ENCODE results near the gene RIC1. TPM values are rescaled to one million over a fixed set of nuclear protein-coding genes. Genes with fewer than 3 reads are reported as not detected.

RIC1 gene
- total and polyA plus RNA-seq, 9 of the 15 experiments (the other 6 are each of a cell fraction or from before 2014, with no cell fraction given) = 3.2 to 25.8 (median 15.0) TPM

- FAIRE-seq = no peak
- Histone ChIP-seq H3K27ac (ENCODE audit: extremely low read depth, low read depth, low read length) (no peak overlapping the region), H3K27me3 (ENCODE audit: control insufficient read depth in 2 of 2, insufficient read depth in 2 of 2, low read length in 2 of 2) (no peaks in the 10 kb centered on the region), H3K79me2 (ENCODE audit: control insufficient read depth, insufficient read depth, low read length) (no peaks in the 10 kb centered on the region), H3K4me3 (no peak overlapping the region), H3K36me3 (ENCODE audit: control insufficient read depth, insufficient read depth, low read length) (no peaks in the 10 kb centered on the region), H3K9me3 (replicated peaks; ENCODE audit: control insufficient read depth, insufficient read depth, low read depth, low read length) (no peaks in the 10 kb centered on the region), H3K9me1 (ENCODE audit: control insufficient read depth, insufficient read depth, low read length) (no peaks in the 10 kb centered on the region), H2AFZ (ENCODE audit: low read depth, low read length) (no peak overlapping the region), H3K9ac (ENCODE audit: insufficient read depth in 1 of 2, low read depth in 2 of 2, low read length in 2 of 2) (no peak overlapping the region), H3K4me1 (replicated peaks in 1 of 2; ENCODE audit: control insufficient read depth in 2 of 2, insufficient read depth in 2 of 2, low read length in 2 of 2) (no peaks in the 10 kb centered on the region), H3K4me2 (ENCODE audit: insufficient read depth, low read length) (no peak overlapping the region), H4K20me1 (replicated peaks; ENCODE audit: control insufficient read depth, insufficient read depth, low read length) (no peaks in the 10 kb centered on the region)
- intact Hi-C loops (cut with micrococcal nuclease) (no loop called here), in situ Hi-C loops (cut with MboI) (no loop called here)
- BruUV-seq (replicated peaks) = no TSS peak
- POLR2A ChIA-PET = interaction anchor here (1.0 kb wide), 1 partner anchor 11 kb away, joined by 3 read pairs; no protein-coding TSS in a partner anchor
- ATAC-seq = no peak
- CTCF ChIA-PET (ENCODE audit: low intra/inter-chr PET ratio) = no interaction called here
- 62% methylated on average over 6 of the region's 6 CpGs for WGBS (ENCODE audit: insufficient coverage, low coverage, missing lambda C conversion rate)
- TF ChIP-seq ZNF75A (CRISPR knock-in tag; IDR thresholded peaks at IDR 0.05) = no peak
- TF ChIP-seq ZNF830 (CRISPR knock-in tag; IDR thresholded peaks at IDR 0.05) = no peak
- DNase-seq (ENCODE audit: extremely low read depth in 1 of 4, low spot score in 3 of 4) = no peak
Observed at GRCh38 chr9:5611321-5612184, 17.4 kb upstream of the RIC1 start.

- POLR2A ChIA-PET = interaction anchor here (0.5 to 1.0 kb wide), 2 partner anchors 12 to 867 kb away, joined by 3 read pairs; no protein-coding TSS in a partner anchor
Observed at GRCh38 chr9:5612185-5612530, 16.7 kb upstream of the RIC1 start.

More at GRCh38 chr9:5612185-5612530, 16.7 kb upstream of the RIC1 start:
- BruUV-seq (replicated peaks) = no TSS peak
- FAIRE-seq = no peak
- H3K9ac ChIP-seq (ENCODE audit: insufficient read depth in 1 of 2, low read depth in 2 of 2, low read length in 2 of 2) = no peak overlapping the region
- no peaks in the 10 kb centered on the region for H4K20me1 ChIP-seq (replicated peaks; ENCODE audit: control insufficient read depth, insufficient read depth, low read length)
- no peak overlapping the region for H3K4me3 ChIP-seq
- in situ Hi-C loops (cut with MboI) = no loop called here
- no peak overlapping the region for H3K27ac ChIP-seq (ENCODE audit: extremely low read depth, low read depth, low read length)
- no peak overlapping the region for H3K4me2 ChIP-seq (ENCODE audit: insufficient read depth, low read length)
- no peaks in the 10 kb centered on the region for H3K4me1 ChIP-seq (replicated peaks in 1 of 2; ENCODE audit: control insufficient read depth in 2 of 2, insufficient read depth in 2 of 2, low read length in 2 of 2)
- no peak for TF ChIP-seq CBX5 (IDR thresholded peaks at IDR 0.05; ENCODE audit: borderline replicate concordance, low read depth)
- no peak for TF ChIP-seq TRIM25 (IDR thresholded peaks at IDR 0.05; ENCODE audit: borderline replicate concordance)
- no peak for TF ChIP-seq CEBPG (CRISPR knock-in tag; IDR thresholded peaks at IDR 0.05)
- TF ChIP-seq CEBPG (tag; conservative IDR thresholded peaks at IDR 0.05 in 1 of 2, IDR thresholded peaks at IDR 0.05 in 1 of 2) = no peak
- ATAC-seq = no peak
- H3K27me3 ChIP-seq (ENCODE audit: control insufficient read depth in 2 of 2, insufficient read depth in 2 of 2, low read length in 2 of 2) = no peaks in the 10 kb centered on the region
- CTCF ChIA-PET (ENCODE audit: low intra/inter-chr PET ratio) = no interaction called here
- no peaks in the 10 kb centered on the region for H3K79me2 ChIP-seq (ENCODE audit: control insufficient read depth, insufficient read depth, low read length)
- no peak for DNase-seq (ENCODE audit: extremely low read depth in 1 of 4, low spot score in 3 of 4)
- H2AFZ ChIP-seq (ENCODE audit: low read depth, low read length) = no peak overlapping the region
- H3K36me3 ChIP-seq (ENCODE audit: control insufficient read depth, insufficient read depth, low read length) = no peaks in the 10 kb centered on the region
- no peaks in the 10 kb centered on the region for H3K9me1 ChIP-seq (ENCODE audit: control insufficient read depth, insufficient read depth, low read length)
- H3K9me3 ChIP-seq (replicated peaks; ENCODE audit: control insufficient read depth, insufficient read depth, low read depth, low read length) = no peaks in the 10 kb centered on the region
- intact Hi-C loops (cut with micrococcal nuclease) = no loop called here
